Spinal cord (tissue), 10 donors: ENCODE measurements around the gene C4B. TPM values are rescaled to one million over a fixed set of nuclear protein-coding genes. Genes with fewer than 3 reads are reported as not detected.
"Not testable (repeated sequence)": the region's sequence is repeated elsewhere in the genome, so short reads cannot be mapped to it uniquely, and the experiment has no call there.

Experiments used
- DNase-seq, 6 donors: peaks; one replicate each; pipeline versions ENCODE4 v3.0.0 to v3.0.0-alpha.2; 2013 to 2015; ENCODE audit warnings: low spot score in 6 of 6, low read depth in 4 of 6
- H3K27ac ChIP-seq: one replicate; pipeline ENCODE4 v1.5.1; 2013; ENCODE audit warnings: low read depth, low read length, control low read depth
- H3K27me3 ChIP-seq: one replicate; pipeline ENCODE4 v1.6.1; 2013; ENCODE audit warnings: low read length; ENCODE audit not compliant: control insufficient read depth, insufficient read depth
- H3K36me3 ChIP-seq: one replicate; pipeline ENCODE4 v1.6.1; 2013; ENCODE audit warnings: low read length; ENCODE audit not compliant: control insufficient read depth, insufficient read depth
- H3K4me1 ChIP-seq: one replicate; pipeline ENCODE4 v1.6.1; 2013; ENCODE audit warnings: low read length; ENCODE audit not compliant: control insufficient read depth, insufficient read depth
- H3K4me3 ChIP-seq: one replicate; pipeline ENCODE4 v1.5.1; 2013; ENCODE audit warnings: low read depth, low read length, control low read depth
- H3K9me3 ChIP-seq: one replicate; pipeline ENCODE4 v1.6.1; 2013; ENCODE audit warnings: low read length; ENCODE audit not compliant: control insufficient read depth, insufficient read depth
- whole genome bisulfite sequencing: methylation state at CpG from one replicate; pipeline ENCODE4 v1.1.5; 2013; ENCODE audit warnings: missing lambda C conversion rate; ENCODE audit not compliant: insufficient coverage; 5-methylcytosine and 5-hydroxymethylcytosine counted together
- polyA plus RNA-seq, 2 donors: library from polyadenylated mRNA; unstranded; fragments of 120-200 nt; gene quantifications; one replicate each; pipeline ENCODE4 v1.2.1, GENCODE V29; 2013; ENCODE audit not compliant: insufficient read length in 2 of 2
- total RNA-seq, 2 donors: library from RNA; depleted of rRNA in 1 of 2; stranded (reverse); fragments of 120-200 nt in 1 of 2; fragments of >200 nt in 1 of 2; gene quantifications; one replicate each; pipeline versions ENCODE4 v1.2.3 to v1.2.4, GENCODE V29; 2013 to 2014
- donor health status: healthy.

The C4B gene
- total and polyA plus RNA-seq, 4 donors = 52.1 to 113 (median 70.1) TPM

GRCh38 chr6:31980195-31980876 is 34.3 kb upstream of the C4B start:
- WGBS = 88% methylated on average over 4 of the region's 13 CpGs
- not testable (repeated sequence) for H3K4me3 ChIP-seq, H3K4me1 ChIP-seq, H3K27me3 ChIP-seq, DNase-seq, H3K9me3 ChIP-seq, H3K27ac ChIP-seq
- H3K36me3 ChIP-seq = peaks cover 25% of the 10 kb centered on the region

- not testable (repeated sequence) for H3K4me1 ChIP-seq, H3K27ac ChIP-seq, H3K27me3 ChIP-seq, DNase-seq, H3K9me3 ChIP-seq, H3K4me3 ChIP-seq
- no CpG with 5 or more reads among the region's 5 CpGs for WGBS
- peaks cover 25% of the 10 kb centered on the region for H3K36me3 ChIP-seq
Observed at GRCh38 chr6:31980998-31981397, 33.6 kb upstream of the C4B start.

GRCh38 chr6:31981744-31982143 is 32.9 kb upstream of the C4B start, which contains the start of gene C4A:
TSS of gene C4A (plus strand) at chr6:31982057. CDS start at chr6:31982108, 51 bp downstream.
- WGBS = no CpG with 5 or more reads among the region's 7 CpGs
- not testable (repeated sequence) for H3K4me3 ChIP-seq, H3K27ac ChIP-seq, H3K9me3 ChIP-seq, H3K27me3 ChIP-seq, DNase-seq, H3K4me1 ChIP-seq
- peaks cover 19% of the 10 kb centered on the region for H3K36me3 ChIP-seq

GRCh38 chr6:31989363-31989762 is 25.2 kb upstream of the C4B start:
- H3K9me3 ChIP-seq, H3K27me3 ChIP-seq, H3K4me3 ChIP-seq, H3K36me3 ChIP-seq, H3K27ac ChIP-seq, H3K4me1 ChIP-seq, DNase-seq: not testable (repeated sequence)
- WGBS = no CpG with 5 or more reads among the region's 10 CpGs

- H3K4me1 ChIP-seq, H3K27me3 ChIP-seq, H3K27ac ChIP-seq, H3K4me3 ChIP-seq, H3K9me3 ChIP-seq, DNase-seq, H3K36me3 ChIP-seq: not testable (repeated sequence)
- no CpG with 5 or more reads among the region's 14 CpGs for WGBS
Observed at GRCh38 chr6:31994421-31994820, 20.2 kb upstream of the C4B start.

GRCh38 chr6:31996385-31996784 is 18.2 kb upstream of the C4B start:
- not testable (repeated sequence) for H3K27me3 ChIP-seq, H3K4me1 ChIP-seq, H3K9me3 ChIP-seq, H3K27ac ChIP-seq, H3K36me3 ChIP-seq, H3K4me3 ChIP-seq, DNase-seq
- WGBS = 100% methylated on average over 4 of the region's 6 CpGs

GRCh38 chr6:32002546-32003268 is 11.9 kb upstream of the C4B start:
- no CpG with 5 or more reads among the region's 15 CpGs for WGBS
- H3K27ac ChIP-seq, DNase-seq, H3K4me1 ChIP-seq, H3K36me3 ChIP-seq, H3K9me3 ChIP-seq, H3K4me3 ChIP-seq, H3K27me3 ChIP-seq: not testable (repeated sequence)

- WGBS = no CpG with 5 or more reads among the region's 7 CpGs
- not testable (repeated sequence) for H3K36me3 ChIP-seq, H3K27me3 ChIP-seq, H3K9me3 ChIP-seq, H3K27ac ChIP-seq, DNase-seq, H3K4me3 ChIP-seq, H3K4me1 ChIP-seq
Observed at GRCh38 chr6:32003301-32003700, 11.3 kb upstream of the C4B start.

GRCh38 chr6:32004393-32004792 is 10.2 kb upstream of the C4B start:
- H3K27ac ChIP-seq, H3K4me3 ChIP-seq, DNase-seq, H3K36me3 ChIP-seq, H3K4me1 ChIP-seq, H3K9me3 ChIP-seq, H3K27me3 ChIP-seq: not testable (repeated sequence)
- WGBS = 71% methylated on average over 2 of the region's 4 CpGs
